Stomach (tissue), 9 donors: Measurements from ENCODE around the gene NLRP11. TPM values are rescaled to one million over a fixed set of nuclear protein-coding genes. Genes with fewer than 3 reads are reported as not detected.

ENCODE experiments used
- DNase-seq, 2 donors: peaks; one replicate each; pipeline versions ENCODE4 v3.0.0 to v3.0.0-alpha.2; 2013 to 2019
- H3K27ac ChIP-seq, 5 donors: fragments of 200-600 bp in 4 of 5; sonication (generic) in 4 of 5; one replicate each; pipeline ENCODE4 v1.5.1; 2013 to 2019; ENCODE audit warnings: mild to moderate bottlenecking in 1 of 5, moderate library complexity in 1 of 5
- H3K27me3 ChIP-seq, 3 donors: fragments of 200-600 bp; sonication (generic); one replicate each; pipeline ENCODE4 v1.5.1; 2017 to 2019; ENCODE audit warnings: mixed run types in 1 of 3
- H3K36me3 ChIP-seq, 4 donors: fragments of 200-600 bp; sonication (generic); 1 replicate in 3 of 4; 2 replicates in 1 of 4; pipeline ENCODE4 v1.5.1; 2016 to 2019
- H3K4me1 ChIP-seq, 4 donors: fragments of 200-600 bp; sonication (generic); one replicate each; pipeline ENCODE4 v1.5.1; 2016 to 2019
- H3K4me3 ChIP-seq, 4 donors: fragments of 200-600 bp; sonication (generic) in 3 of 4; one replicate each; pipeline ENCODE4 v1.5.1; 2016 to 2019; ENCODE audit warnings: mild to moderate bottlenecking in 1 of 4
- H3K9me3 ChIP-seq, 4 donors: fragments of 200-600 bp; sonication (generic); one replicate each; pipeline ENCODE4 v1.5.1; 2016 to 2019
- EP300 ChIP-seq: sonication (generic); formaldehyde crosslinking; IDR thresholded peaks from one replicate; pipeline ENCODE4 v1.6.1; 2017; ENCODE audit warnings: antibody characterized with exemption
- POLR2A ChIP-seq, 4 donors: fragments of 450-650 bp; IDR thresholded peaks; one replicate each; pipeline ENCODE4 v1.6.1; 2016; ENCODE audit warnings: antibody characterized with exemption in 4 of 4, control low read depth in 2 of 4, mild to moderate bottlenecking in 1 of 4, moderate library complexity in 1 of 4
- POLR2AphosphoS5 ChIP-seq, 3 donors: sonication (generic); formaldehyde crosslinking; IDR thresholded peaks; one replicate each; pipeline ENCODE4 v1.6.1; 2016; ENCODE audit warnings: antibody characterized with exemption in 3 of 3
- WGBS, 5 donors: extraction: QIAGEN DNeasy Blood & Tissue Kit in 3 of 5; methylation state at CpG; one replicate each; pipeline versions ENCODE4 v1.1.5 to v1.1.7; 2013 to 2018; 5-methylcytosine and 5-hydroxymethylcytosine counted together
- intact Hi-C: fragments of 100-400 bp; cut with DNase I; formaldehyde crosslinking; loops from one replicate; pipeline ENCODE4 v1.15.1; 2023; ENCODE audit warnings: low total_unique reads
- polyA plus RNA-seq, 3 donors: library from polyadenylated mRNA; stranded (reverse); fragments of 200-250 nt; gene quantifications; one replicate each; pipeline ENCODE4 v1.2.3, GENCODE V29; 2013
- total RNA-seq, 5 donors: library from RNA; depleted of rRNA; stranded (reverse); fragments of >200 nt; gene quantifications; one replicate each; pipeline versions ENCODE4 v1.1.0 to v1.2.3, GENCODE V29; 2014 to 2016
- TF ChIP-seq, protein P1 (sequence below), 7 experiments: fragments of 450-650 bp in 4 of 7; fragments of 200-600 bp in 3 of 7; sonication (generic) in 3 of 7; IDR thresholded peaks; one replicate each; pipeline ENCODE4 v1.5.1; 2016 to 2019; ENCODE audit warnings: antibody characterized with exemption in 7 of 7, control low read depth in 2 of 7, mild to moderate bottlenecking in 1 of 7
- donor health status: healthy with polysubstance abuse.
- donor health status: Bipolar disorder and iron deficiency.
- donor health status: healthy.

NLRP11 gene
- total and polyA plus RNA-seq, 8 donors: 0.03 to 0.12 TPM; not detected in 6

DNA sequence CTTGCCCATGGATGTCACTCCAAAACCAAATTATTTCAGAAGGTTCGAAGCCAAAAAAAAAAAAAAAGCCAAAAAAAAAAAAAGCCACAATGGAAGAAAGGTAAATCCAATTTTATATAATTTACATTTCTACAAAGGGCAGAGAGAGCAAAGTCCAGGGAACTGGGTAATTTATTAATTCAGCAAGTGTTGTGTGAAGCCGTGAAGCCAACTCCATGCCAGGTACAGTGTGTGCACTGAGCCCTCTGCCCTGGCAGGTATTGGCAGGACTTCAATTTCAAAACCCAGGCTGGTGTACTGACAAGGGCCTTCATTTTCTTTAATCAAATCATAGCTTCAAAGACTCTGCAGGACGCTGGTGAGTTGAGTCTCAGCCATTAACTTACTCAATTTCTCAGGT is 78.4 kb downstream of the NLRP11 start:
- TF ChIP-seq POLR2AphosphoS5 (IDR thresholded peaks at IDR 0.05): peak in 1 of 3 donors; percentile 14
- TF ChIP-seq, protein P1, sequence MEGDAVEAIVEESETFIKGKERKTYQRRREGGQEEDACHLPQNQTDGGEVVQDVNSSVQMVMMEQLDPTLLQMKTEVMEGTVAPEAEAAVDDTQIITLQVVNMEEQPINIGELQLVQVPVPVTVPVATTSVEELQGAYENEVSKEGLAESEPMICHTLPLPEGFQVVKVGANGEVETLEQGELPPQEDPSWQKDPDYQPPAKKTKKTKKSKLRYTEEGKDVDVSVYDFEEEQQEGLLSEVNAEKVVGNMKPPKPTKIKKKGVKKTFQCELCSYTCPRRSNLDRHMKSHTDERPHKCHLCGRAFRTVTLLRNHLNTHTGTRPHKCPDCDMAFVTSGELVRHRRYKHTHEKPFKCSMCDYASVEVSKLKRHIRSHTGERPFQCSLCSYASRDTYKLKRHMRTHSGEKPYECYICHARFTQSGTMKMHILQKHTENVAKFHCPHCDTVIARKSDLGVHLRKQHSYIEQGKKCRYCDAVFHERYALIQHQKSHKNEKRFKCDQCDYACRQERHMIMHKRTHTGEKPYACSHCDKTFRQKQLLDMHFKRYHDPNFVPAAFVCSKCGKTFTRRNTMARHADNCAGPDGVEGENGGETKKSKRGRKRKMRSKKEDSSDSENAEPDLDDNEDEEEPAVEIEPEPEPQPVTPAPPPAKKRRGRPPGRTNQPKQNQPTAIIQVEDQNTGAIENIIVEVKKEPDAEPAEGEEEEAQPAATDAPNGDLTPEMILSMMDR (IDR thresholded peaks at IDR 0.05): no peak
- 20 to 40% (median 28%) methylated on average over 3 of the region's 3 CpGs for WGBS, 5 donors
- Histone ChIP-seq H3K36me3 (no peaks in the 10 kb centered on the region), H3K27me3 (peaks cover 0 to 4% (median 0%) of the 10 kb centered on the region in 3 donors), H3K9me3 (peaks cover 0 to 6% (median 0%) of the 10 kb centered on the region in 4 donors), H3K4me3 (no peak overlapping the region), H3K27ac (no peak overlapping the region), H3K4me1 (no peaks in the 10 kb centered on the region)
- peak; percentile 27 to 72 for DNase-seq
- intact Hi-C loops: no loop called here

DNA sequence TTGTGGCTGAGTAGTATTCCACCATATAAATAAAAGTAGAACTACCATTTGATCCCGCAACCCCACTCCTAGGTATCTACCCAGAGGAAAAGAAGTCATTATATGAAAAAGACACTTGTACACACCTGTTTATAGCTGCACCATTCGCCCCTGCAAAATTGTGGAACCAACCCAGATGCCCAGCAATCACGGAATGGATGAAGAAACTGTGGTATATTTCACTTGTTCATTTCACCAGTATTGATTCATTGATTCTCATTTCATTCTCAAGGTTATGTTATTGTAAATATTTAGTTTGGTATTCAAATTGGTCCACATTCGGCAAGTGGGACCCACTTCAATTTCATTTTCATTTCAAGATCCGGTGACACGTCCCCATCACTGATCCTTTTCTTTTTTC is 81.1 kb downstream of the NLRP11 start:
- TF ChIP-seq POLR2AphosphoS5 (IDR thresholded peaks at IDR 0.05): no peak
- Histone ChIP-seq H3K4me3 (no peak overlapping the region), H3K27me3 (no peaks in the 10 kb centered on the region), H3K27ac (no peak overlapping the region), H3K36me3 (no peaks in the 10 kb centered on the region), H3K4me1 (no peaks in the 10 kb centered on the region), H3K9me3 (no peaks in the 10 kb centered on the region)
- intact Hi-C loops: no loop called here
- 88 to 95% (median 91%) methylated on average over 6 of the region's 6 CpGs for WGBS, 5 donors
- no peak for DNase-seq

DNA sequence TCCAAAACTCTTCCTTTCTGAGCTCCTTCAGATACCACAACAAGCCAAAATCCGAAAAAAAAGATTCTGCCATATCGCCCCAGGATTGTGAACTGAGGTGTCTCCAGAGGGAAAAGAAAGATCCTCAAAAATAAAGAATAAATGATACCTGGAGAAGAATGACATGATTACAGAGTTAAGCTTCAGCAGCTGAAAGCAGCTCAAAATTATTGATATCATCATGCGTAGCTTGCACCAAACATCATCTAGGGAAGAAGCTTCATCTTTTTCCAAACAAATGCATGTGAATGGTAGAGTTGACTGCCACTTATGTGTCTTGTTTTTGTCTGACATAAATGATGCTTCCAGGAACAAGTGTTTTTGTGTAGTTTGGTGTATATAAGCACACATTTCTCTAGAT is 93.5 kb downstream of the NLRP11 start, which contains the start of gene NLRP9:
Gene NLRP9 (minus strand): TSS at position 101 of the 400 bp plus-strand sequence. CDS start 28 bp downstream, at position 73.
- 88 to 95% (median 92%) methylated on average over 3 of the region's 3 CpGs for WGBS, 5 donors
- no peak for DNase-seq
- Histone ChIP-seq H3K27ac (no peak within 1 kb of the TSS), H3K4me1 (no peaks in the 10 kb centered on the region), H3K36me3 (no peaks in the 10 kb centered on the region), H3K9me3 (no peaks in the 10 kb centered on the region), H3K4me3 (no peak within 1 kb of the TSS), H3K27me3 (no peaks in the 10 kb centered on the region)
- TF ChIP-seq POLR2AphosphoS5 (IDR thresholded peaks at IDR 0.05): no peak
- TF ChIP-seq, protein P1 (IDR thresholded peaks at IDR 0.05): no peak
- no peak for TF ChIP-seq POLR2A (IDR thresholded peaks at IDR 0.05)
- no peak for TF ChIP-seq EP300
- intact Hi-C loops: no loop called here

Other genes starting within 250 kb of the NLRP11 start
- gene FIZ1, start 232.5 kb downstream of the NLRP11 start, total RNA-seq: 10 to 100 TPM in 1 of 5 donors, 1 to 10 TPM in 3, not detected in 1; 4.0 to 16.8 (median 6.7) TPM
- 10 to 100 TPM in 1 of 3 donors, 1 to 10 TPM in 2; 8.7 to 10.8 (median 9.4) TPM for gene FIZ1, start 232.5 kb downstream of the NLRP11 start, polyA plus RNA-seq
- 10 to 100 TPM in 3 of 5 donors, 1 to 10 TPM in 2; 2.9 to 54.3 (median 17.4) TPM for gene ZNF524, start 231.7 kb downstream of the NLRP11 start, total RNA-seq
- 10 to 100 TPM; 61.3 to 70.7 (median 68.9) TPM for gene ZNF524, start 231.7 kb downstream of the NLRP11 start, polyA plus RNA-seq
- gene ZNF865, start 226.4 kb downstream of the NLRP11 start, total RNA-seq: 10 to 100 TPM in 3 of 5 donors, 1 to 10 TPM in 2; 1.3 to 60.5 (median 11.6) TPM
- gene ZNF865, start 226.4 kb downstream of the NLRP11 start, polyA plus RNA-seq: 1 to 10 TPM; 5.3 to 6.3 (median 6.1) TPM
- 10 to 100 TPM in 1 of 5 donors, 1 to 10 TPM in 3, not detected in 1; 1.8 to 15.1 (median 4.6) TPM for gene ZNF784, start 207.4 kb downstream of the NLRP11 start, total RNA-seq
- 1 to 10 TPM; 4.2 to 6.0 (median 5.9) TPM for gene ZNF784, start 207.4 kb downstream of the NLRP11 start, polyA plus RNA-seq
- 10 to 100 TPM in 4 of 5 donors, not detected in 1; 10.6 to 55.0 (median 16.6) TPM for gene ZNF580, start 191.0 kb downstream of the NLRP11 start, total RNA-seq
- 10 to 100 TPM; 18.6 to 26.9 (median 21.5) TPM for gene ZNF580, start 191.0 kb downstream of the NLRP11 start, polyA plus RNA-seq
- 10 to 100 TPM in 1 of 5 donors, 1 to 10 TPM in 4; 2.2 to 14.5 (median 5.3) TPM for gene ZNF581, start 188.3 kb downstream of the NLRP11 start, total RNA-seq
- 10 to 100 TPM; 14.9 to 27.8 (median 21.2) TPM for gene ZNF581, start 188.3 kb downstream of the NLRP11 start, polyA plus RNA-seq
- 10 to 100 TPM in 3 of 5 donors, 1 to 10 TPM in 2; 3.5 to 25.5 (median 13.4) TPM for gene CCDC106, start 183.8 kb downstream of the NLRP11 start, total RNA-seq
- gene CCDC106, start 183.8 kb downstream of the NLRP11 start, polyA plus RNA-seq: 10 to 100 TPM; 12.0 to 19.4 (median 14.1) TPM
- gene U2AF2, start 177.0 kb downstream of the NLRP11 start, total RNA-seq: 100 to 1,000 TPM in 4 of 5 donors, 10 to 100 TPM in 1; 70.5 to 463 (median 183) TPM
- 10 to 100 TPM; 53.2 to 91.4 (median 62.2) TPM for gene U2AF2, start 177.0 kb downstream of the NLRP11 start, polyA plus RNA-seq
- 100 to 1,000 TPM in 3 of 5 donors, 10 to 100 TPM in 2; 17.8 to 363 (median 184) TPM for gene EPN1, start 156.8 kb downstream of the NLRP11 start, total RNA-seq
- gene EPN1, start 156.8 kb downstream of the NLRP11 start, polyA plus RNA-seq: 100 to 1,000 TPM in 2 of 3 donors, 10 to 100 TPM in 1; 74.6 to 213 (median 183) TPM
- gene NLRP9, start 93.6 kb downstream of the NLRP11 start, total RNA-seq: not detected
- not detected for gene NLRP9, start 93.6 kb downstream of the NLRP11 start, polyA plus RNA-seq
- gene RFPL4A, start 72.9 kb downstream of the NLRP11 start, total RNA-seq: 1 to 10 TPM in 1 of 5 donors, not detected in 4; 1.7 TPM
- gene RFPL4A, start 72.9 kb downstream of the NLRP11 start, polyA plus RNA-seq: not detected
- gene RFPL4AL1, start 62.9 kb downstream of the NLRP11 start, total RNA-seq: not detected
- not detected for gene RFPL4AL1, start 62.9 kb downstream of the NLRP11 start, polyA plus RNA-seq
- not detected for gene NLRP4, start 4.5 kb upstream of the NLRP11 start, total RNA-seq
- gene NLRP4, start 4.5 kb upstream of the NLRP11 start, polyA plus RNA-seq: under 1 TPM in 1 of 3 donors, not detected in 2; 0.23 TPM
- gene NLRP13, start 100.3 kb upstream of the NLRP11 start, total RNA-seq: not detected
- gene NLRP13, start 100.3 kb upstream of the NLRP11 start, polyA plus RNA-seq: not detected
- gene NLRP8, start 115.8 kb upstream of the NLRP11 start, total RNA-seq: not detected
- not detected for gene NLRP8, start 115.8 kb upstream of the NLRP11 start, polyA plus RNA-seq
- not detected for gene NLRP5, start 154.8 kb upstream of the NLRP11 start, total RNA-seq
- gene NLRP5, start 154.8 kb upstream of the NLRP11 start, polyA plus RNA-seq: not detected